NCI-H2227 (cell line): Measurements from ENCODE around the gene GALNTL6.
"Not testable (repeated sequence)": the region's sequence is repeated elsewhere in the genome, so short reads cannot be mapped to it uniquely, and the experiment has no call there.

ENCODE experiments used
- DNase-seq: peaks from one replicate; lab custom pipeline; 2025; ENCODE audit not compliant: unreplicated experiment; lab: John Stamatoyannopoulos, UW

GALNTL6 gene

DNA sequence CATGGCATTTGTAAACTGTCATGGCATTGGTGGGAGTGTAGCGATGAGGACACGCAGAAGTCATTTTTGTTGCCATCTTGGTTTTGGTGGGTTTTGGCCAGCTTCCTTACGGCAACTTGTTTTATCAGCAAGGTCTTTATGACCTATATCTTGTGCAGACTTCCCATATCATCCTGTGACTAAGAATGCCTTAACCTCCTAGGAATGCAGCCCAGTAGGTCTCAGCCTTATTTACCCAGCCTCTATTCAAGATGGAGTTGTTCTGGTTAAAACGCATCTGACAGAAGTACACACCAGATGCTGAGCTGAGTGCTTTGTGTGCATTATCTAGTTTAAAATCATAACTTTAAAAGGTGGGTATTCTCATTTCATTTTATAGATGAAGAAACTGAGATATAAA is 1086.7 kb downstream of the GALNTL6 start:
- DNase-seq = no peak

DNA sequence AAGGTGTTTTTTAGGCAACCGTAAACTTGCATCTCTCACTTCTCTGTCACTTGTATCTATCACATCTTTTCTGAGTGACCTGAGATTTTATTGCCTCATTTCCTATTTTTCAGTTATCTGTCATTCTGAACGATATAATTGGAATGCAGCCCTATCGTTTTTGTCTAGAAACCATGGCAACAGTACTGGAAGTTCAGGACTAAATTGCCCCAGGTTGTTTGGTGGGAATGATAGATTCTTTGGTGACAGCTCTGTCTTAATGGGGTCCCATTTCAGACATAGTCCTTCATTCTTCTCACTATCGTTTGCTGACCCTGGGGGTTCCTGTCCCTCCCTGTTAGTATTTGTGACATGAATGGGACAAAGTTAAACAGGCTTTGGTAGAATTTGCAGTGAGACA is 1087.7 kb downstream of the GALNTL6 start:
- DNase-seq = no peak

DNA sequence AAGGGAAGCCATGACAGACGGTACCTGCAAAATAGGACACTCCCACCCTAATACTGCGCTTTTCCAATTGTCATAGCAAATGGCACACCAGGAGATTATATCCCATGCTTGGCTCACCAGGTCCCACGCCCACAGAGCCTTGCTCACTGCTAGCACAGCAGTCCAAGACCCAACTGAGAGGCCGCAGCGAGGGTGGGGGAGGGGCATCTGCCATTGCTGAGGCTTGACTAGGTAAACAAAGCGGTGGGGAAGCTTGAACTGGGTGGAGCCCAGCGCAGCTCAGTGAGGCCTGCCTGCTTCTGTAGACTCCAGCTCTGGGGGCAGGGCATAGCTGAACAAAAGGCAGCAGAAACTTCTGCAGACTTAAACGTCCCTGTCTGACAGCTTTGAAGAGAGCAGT is 1099.3 kb downstream of the GALNTL6 start:
- not testable (repeated sequence) for DNase-seq

DNA sequence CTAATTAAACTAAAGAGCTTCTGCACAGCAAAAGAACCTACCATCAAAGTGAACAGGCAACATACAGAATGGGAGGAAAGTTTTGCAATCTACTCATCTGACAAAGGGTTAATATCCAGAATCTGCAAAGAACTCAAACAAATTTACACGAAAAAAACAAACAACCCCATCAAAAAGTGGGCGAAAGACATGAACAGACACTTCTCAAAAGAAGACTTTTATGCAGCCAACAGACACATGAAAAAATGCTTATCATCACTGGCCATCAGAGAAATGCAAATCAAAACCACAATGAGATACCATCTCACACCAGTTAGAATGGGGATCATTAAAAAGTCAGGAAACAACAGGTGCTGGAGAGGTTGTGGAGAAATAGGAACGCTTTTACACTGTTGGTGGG is 1104.2 kb downstream of the GALNTL6 start:
- DNase-seq = not testable (repeated sequence)

DNA sequence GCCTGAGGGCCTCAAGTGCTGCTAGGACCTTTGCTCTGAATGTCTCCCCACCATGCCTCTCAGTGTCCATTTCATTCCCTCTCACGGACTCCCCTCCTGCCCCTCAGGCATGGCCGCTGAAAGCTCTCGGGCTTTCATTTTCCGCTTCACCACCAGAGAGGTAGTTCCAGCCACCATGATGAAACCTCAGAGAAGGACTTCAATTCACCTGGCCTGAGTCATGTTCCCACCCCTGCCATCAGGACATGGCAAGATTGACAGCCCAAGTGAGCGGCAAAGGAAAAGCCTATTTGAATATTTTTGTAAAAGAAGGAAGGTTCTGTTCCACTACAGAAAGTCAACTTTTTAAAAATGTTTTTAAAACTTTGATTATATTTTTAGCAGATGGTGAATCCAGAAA is 1106.1 kb downstream of the GALNTL6 start:
- no peak for DNase-seq

DNA sequence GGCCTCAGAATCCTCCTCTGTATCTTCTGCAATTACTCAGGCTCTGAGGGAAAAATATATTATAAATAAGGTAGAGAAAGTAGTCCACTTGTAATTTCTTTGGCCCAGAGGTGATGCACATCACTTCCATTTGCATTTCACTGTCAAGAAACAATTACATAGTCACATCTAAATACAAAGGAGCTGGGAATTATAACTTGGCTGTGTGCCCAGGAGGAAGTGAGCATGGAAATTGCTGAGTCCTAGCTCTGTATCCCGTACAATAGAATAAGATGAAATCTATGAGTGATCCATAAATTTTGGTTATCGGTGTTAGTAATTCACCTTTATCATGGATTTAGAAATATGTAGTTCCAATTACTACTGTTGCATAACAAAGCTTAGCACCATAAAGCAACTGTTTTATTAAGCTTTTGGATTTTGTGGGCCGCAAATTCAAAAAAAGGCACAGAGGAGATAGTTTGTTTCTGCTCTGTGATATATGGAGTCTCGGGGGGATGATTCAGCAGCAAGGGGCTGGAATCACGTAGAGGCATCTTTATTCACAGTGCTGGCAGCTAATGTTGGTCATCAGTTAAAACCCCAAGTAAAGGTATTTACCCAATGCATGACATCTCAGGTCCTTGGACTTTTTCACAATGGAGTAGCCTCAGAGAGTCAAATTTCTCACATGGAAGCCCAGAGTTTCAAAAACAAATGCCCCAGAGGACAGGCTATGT is 1114.1 kb downstream of the GALNTL6 start:
- DNase-seq = no peak

DNA sequence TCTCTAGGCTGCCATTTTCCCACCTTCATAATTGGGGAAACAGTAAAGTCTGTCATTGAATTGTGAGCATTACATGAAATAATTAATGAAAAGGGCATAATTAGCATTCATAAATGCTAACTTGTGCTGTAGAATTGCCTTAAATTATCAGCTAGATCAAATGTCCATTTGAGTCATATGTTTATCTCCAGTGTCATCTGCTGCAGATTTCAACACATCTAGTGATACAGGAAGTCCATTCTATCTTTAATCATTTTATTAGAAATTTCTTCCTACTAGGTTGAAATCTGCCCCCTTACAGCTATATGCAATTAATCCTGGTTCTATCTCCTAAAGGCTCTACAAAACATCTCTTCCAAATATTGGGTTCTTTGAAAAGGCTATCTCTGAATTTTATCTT is 1115.1 kb downstream of the GALNTL6 start:
- DNase-seq = no peak

DNA sequence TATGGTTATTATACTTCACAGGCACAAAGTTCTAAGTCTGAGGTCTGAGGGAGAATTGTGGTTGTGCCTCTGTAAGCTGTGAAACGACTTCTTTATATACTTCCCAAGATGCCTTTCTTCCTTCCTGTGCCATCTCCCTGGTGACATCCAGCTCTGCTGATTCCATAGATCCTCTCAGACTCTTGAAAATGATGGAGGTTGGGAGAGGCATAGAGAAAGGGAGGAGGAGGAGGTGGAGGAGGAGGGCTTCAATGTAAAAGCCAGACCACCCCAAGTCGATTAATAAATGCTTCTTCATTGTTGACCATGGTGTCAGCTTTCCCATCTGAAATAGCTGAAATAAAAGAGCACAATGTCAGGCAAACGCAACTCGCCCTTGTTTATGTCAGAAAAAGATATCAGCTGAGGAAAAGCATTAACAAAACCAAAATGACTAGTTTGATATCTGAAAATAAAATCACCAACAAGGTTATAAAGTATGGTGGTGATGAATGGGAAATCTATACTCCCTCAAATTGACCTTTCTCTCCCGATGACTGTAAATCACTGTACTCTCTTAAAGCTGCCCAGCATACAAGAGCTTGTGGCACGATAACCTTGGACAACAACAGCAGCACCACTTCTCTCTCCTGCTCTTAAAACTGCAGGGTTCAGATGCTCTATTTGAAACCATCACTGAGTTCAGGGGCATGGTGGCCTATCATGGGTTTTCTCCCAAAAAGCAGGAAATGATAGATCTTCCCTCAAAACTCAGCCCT is 1125.0 kb downstream of the GALNTL6 start:
- no peak for DNase-seq

DNA sequence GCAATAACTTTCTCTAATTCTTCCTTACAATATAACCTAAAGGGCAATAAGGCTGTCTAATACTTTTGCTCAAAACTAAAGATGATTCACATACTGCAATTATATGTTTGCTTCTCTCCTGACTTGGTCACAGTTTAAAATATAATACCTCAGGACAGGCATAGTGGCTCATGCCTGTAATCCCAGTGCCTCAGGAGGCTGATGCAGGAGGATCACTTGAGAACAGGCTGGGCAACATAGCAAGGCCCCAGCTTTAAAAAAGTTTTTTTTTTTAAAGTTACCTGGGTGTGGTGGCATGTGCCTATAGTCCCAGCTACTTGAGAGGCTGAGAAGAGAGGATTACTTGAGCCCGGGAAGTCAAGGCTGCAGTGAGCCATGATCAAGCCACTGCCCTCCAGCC is 1125.7 kb downstream of the GALNTL6 start:
- DNase-seq = no peak

DNA sequence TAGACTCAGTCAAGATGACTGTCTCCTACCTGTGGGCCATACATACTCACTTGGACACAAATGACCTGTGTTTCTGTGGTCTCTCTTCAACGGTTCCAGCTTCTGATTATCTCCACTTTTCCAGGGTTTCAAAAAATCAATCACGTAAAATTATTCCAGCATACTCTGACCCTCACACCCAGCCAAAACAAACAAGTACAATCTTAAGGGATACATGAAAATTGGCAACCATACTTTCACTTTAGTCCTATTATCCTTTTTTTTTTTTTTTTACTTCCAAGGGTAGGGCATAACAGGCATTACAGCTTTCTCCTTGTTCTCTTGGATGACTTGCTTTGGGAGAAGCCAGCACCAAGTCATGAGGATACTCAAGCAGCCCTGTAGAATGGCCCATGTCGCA is 1129.6 kb downstream of the GALNTL6 start:
- DNase-seq = no peak

DNA sequence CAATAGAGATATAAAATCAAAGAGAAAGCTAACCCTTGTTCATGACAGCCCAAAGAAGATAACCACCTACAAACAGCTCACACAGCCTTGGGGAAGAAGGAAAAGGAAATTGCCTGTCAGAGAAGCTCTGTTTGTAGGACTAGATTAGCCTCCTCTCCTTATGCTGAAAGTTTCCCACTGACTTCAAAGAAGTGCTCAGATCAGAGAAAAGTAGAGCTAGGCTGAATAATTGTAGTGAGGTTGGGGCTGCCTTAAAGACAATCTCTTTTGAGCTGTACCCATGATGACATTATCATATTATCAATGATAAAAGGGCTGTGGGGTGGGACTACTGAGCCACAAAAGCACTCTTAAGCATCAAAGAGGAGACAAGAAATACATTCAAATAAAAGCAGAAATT is 1132.4 kb downstream of the GALNTL6 start:
- no peak for DNase-seq

DNA sequence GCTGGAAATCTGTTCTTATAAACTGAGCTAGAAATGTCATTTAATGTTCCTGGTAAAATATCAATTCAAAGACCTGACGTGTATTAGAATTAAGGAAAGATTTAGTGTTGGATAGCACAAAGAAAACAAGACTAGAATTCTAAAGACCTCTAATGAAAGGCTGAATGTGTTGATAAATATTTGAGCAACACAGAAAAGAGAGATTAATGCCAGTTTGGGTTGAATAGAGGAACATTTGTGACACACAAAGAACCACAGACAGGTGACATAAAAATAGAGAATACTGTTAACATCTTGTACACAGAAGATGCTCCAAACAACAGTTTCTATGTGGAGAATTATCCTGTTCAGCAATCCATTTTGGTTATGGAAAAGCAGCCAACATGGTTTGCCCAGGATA is 1133.3 kb downstream of the GALNTL6 start:
- no peak for DNase-seq

DNA sequence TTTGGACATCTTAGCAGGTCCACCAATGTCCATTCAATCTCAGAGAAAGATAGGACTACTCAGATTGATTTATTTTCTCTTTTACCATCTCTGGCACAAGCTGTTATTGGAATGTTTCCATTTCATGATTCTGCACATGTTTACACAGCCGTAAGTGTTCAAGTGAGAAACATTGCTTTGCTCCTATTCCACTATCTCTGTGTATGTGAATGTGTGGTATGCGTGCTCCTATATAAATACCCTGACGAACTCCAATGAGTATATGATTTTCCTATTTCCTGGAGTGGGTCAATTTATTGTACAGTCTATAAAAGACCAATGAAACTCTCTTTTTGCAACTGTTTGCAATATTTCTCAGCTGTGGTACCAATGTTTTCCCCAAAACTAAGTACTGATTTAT is 1134.4 kb downstream of the GALNTL6 start:
- no peak for DNase-seq

DNA sequence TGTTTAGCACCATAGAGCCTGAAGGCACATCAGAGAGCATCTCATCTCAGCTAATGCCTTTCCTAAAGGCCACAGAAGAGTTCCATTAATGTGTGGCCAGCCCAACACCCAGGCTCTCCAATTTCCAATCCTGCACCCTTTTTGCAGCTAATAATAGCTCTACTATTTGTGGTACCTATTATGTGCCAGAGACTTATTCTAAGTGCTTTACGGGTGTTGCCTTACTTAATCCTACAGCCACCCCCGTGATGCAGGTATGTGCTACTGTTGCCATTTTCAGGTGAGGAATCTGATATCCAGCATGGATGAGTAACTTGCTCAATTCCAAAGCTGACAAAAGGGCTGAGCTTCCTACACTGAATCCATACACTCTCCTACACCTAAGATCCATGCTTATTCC is 1137.8 kb downstream of the GALNTL6 start:
- no peak for DNase-seq

DNA sequence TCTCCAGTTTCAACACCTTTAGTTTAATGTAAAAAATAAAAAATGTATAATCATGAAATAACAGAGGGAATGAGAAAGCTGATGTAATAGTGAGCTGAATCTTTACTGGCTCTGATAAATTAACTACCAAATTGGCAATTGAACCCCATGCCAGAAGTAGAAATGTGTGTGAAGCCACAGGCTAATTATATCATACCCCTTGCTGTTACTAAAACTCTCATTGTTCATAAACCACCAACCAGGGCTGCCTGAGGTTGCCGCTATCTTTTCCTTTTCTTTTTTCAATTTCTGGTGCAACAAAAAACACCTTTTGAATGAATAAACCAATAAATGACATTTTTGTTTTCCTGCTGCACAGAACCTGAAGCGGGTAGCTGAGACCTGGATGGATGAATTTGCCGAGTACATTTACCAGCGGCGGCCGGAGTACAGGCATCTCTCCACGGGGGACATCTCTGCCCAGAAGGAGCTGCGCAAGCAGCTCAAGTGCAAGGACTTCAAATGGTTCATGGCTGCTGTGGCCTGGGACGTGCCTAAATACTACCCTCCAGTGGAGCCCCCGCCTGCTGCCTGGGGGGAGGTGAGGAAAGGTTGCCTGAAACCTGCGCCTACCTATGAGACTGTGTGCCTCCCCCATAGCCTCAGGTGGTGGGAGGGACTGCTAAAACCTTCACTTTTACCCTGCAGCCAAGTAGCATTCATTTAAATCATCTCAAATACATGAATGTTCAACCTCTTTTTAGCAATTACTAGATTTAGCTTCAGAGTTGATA is 1138.7 kb downstream of the GALNTL6 start:
- peak; percentile 0 for DNase-seq

DNA sequence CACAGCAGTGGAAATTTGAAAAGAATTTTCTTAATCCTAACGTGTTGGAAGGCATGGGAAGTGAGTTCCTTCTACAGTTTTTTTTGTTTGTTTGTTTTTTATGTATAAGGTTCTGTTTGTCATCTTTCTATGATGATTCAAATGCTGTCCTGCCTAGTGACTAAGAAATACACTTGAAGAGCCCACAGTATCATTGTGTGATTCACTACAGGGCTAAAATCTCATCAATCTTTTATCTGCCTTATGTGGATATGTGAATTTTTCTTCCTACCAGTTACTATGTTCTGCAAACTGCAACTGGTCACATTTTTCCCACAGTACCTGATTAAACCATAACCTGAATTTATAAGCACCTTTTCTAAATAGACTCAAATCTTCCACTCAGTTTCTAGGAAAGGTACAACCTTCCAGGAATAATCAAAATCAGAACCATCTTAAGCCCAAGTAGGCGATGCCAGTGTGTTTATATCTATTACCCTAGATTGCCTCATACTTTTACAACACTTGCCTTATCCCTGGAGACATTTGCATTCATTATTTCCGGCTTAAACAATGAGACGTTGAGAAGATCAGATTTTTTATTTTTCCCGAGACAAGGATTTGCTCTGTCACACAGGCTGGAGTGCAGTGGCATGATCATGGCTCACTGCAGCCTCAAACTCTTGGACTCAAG is 1140.8 kb downstream of the GALNTL6 start:
- DNase-seq = no peak

DNA sequence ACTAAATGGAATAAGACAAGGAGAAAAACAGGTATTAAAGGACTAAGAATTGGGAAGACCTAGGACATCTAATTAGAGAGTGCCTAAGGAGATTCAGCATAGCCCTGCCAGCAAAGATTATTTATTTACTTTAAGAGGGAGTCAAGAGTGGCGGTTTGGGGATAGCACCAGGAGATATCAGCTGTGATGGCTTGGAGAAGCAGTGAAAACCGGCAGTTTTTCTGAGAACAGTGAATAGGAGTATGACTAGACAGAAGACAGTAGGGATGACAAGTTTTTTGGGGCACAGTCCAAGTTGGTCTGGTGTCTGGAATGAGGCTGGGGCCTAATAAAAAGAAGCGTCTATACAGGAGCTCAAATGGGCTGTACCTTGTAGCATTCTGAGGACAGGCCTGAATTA is 1143.1 kb downstream of the GALNTL6 start:
- not testable (repeated sequence) for DNase-seq

DNA sequence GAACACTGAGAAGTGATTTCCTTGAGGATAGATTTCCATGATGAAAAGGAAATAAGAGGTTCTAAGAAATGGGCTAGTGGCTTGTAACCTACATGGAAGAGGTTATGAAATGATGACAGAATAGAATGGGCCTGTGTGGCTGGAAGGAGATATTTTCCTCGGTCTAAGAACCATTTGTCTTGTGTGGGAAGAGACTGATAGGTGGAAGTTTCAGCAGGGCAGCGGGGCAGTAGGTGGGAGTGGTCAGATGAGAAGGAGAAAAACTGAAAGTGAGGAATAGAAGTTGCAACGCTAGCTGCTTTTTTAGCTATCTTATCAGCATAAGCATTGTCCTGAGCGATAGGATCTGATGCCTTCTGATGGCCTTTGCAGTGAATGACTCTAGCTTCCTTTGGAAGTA is 1144.0 kb downstream of the GALNTL6 start:
- DNase-seq = no peak

DNA sequence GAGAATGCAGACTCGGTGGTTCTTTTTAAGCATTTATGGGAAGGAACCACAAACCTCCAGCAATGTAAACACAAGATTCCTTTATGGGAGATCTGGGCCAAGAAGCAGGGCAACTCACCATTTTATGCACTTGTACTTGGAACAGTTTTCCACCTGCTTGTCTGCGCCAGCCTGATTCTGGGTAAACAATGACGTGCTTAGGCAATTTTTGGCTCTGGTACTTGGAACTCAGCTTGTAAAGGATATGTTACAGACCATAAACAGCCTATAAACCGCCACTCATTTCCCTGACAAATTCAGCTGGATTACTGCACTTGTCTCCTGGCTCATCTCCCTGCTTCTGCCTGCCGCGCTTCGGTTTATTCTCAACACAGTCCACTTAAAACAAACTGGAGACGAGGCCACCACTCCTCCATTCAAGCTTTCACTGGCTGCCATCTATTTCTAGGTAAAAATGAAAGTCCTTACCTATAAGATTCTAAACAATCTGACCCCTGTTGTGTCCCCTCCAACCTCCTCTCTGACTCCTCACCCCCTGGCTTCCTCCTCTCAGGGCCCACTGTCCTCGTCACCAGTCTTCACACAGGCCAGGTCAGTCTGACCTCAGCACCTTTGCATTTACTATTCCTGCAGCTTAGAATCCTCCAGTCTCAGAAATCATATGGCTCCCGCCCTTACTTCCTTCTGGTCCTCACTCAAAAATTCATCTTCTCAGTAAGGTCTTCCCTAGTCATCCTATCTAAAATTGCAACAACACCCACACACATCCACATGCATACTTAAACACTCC is 1149.6 kb downstream of the GALNTL6 start:
- no peak for DNase-seq

DNA sequence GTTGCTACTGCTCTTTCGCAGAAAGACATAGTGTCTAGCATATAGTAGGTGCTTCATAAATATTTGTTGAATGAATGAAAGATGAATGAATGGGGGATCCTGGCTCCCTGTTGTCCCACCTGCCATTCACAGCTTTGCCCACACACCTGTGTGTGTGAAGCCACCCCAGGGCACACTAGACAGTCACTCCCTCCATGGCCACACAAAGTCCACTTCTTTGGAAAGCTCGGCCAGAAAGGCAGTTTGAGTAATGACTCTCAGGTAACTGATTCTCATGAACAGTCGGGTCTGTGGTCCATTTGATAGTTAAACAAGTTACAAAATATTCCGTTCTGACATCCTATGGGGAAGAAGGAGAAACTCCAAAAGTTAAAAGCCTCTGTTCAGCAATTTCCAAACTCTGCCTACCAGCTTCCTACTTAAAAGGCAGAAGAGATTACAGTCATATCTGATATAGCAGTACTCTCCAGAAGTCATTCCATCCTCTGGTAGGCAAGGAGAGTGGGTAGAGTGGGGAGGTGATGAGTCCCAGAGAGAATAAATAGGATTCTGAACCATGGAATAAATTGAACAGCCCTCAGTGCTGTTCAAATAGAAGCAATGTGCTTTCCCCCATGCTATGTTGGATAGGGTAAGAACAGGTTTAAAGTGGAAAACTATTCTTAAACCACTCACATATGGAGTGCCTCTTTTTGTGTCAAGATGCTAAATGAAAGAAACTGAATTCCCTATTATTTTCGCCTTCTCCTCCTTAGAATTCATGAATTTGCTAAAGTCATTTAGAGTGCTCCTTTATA is 1150.5 kb downstream of the GALNTL6 start:
- DNase-seq = no peak
